ENCODE data around the gene SETSIP.
"Not testable (repeated sequence)": the region's sequence is repeated elsewhere in the genome, so short reads cannot be mapped to it uniquely, and the experiment has no call there.

Gene SETSIP

DNA sequence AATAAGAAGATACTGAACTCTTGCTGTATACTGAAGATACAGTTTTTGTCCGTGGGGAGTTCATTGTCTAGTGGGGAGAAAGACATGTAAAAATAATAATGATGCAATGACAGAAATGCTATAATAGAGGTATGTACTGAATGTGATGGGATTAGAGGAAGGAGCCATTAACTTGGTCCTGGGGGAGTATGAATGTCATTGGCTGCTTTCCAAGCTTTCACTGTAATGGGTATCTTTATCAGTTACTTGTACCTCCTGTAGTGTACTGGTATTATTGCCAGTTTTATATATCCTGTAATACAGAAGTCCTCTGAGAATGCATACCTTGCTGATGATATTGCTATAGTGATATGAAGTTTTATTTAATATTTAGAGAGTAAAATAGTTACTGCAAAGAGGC is 12.3 kb upstream of the SETSIP start:
- Histone ChIP-seq H3K4me1 (ENCODE audit: control insufficient read depth, insufficient read depth, low read length, unreplicated experiment) (peaks cover 4% of the 10 kb centered on the region), H3K79me2 (ENCODE audit: control insufficient read depth, insufficient read depth, low read length, unreplicated experiment) (no peaks in the 10 kb centered on the region), H3K36me3 (ENCODE audit: insufficient read depth, low read length) (no peaks in the 10 kb centered on the region), H2AFZ (ENCODE audit: low read length, unreplicated experiment) (no peak overlapping the region), H3K27ac (ENCODE audit: low read depth, low read length) (no peak overlapping the region; the same call in 1 of the 2 replicates), H3K27me3 (ENCODE audit: insufficient read depth, low read length) (no peaks in the 10 kb centered on the region), H3K4me3 (ENCODE audit: low read depth, low read length) (no peak overlapping the region)

DNA sequence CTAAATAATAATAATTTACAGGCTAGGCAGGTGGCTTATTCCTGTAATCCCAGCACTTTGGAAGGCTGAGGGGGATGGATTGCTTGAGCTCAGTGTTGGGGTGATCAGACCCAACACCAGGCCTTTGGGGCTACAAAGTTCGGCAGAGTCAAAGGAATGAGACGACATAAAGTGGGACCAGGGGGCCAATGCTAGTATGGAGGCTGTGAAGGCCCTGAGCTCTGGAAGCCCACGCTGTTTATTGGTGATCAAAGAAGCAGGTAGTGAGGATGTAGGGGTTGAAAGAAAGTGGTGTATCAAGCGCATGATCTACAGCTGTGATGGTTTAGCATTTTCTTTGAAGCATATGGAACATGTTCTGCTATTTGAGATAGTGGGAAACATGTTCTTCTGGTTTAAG is 10.5 kb upstream of the SETSIP start:
- Histone ChIP-seq H3K27me3 (ENCODE audit: insufficient read depth, low read length) (no peaks in the 10 kb centered on the region), H3K4me1 (ENCODE audit: control insufficient read depth, insufficient read depth, low read length, unreplicated experiment) (peaks cover 4% of the 10 kb centered on the region), H3K79me2 (ENCODE audit: control insufficient read depth, insufficient read depth, low read length, unreplicated experiment) (no peaks in the 10 kb centered on the region), H3K36me3 (ENCODE audit: insufficient read depth, low read length) (no peaks in the 10 kb centered on the region), H3K4me3 (ENCODE audit: low read depth, low read length) (no peak overlapping the region), H3K27ac (ENCODE audit: low read depth, low read length) (no peak overlapping the region), H2AFZ (ENCODE audit: low read length, unreplicated experiment) (no peak overlapping the region)

DNA sequence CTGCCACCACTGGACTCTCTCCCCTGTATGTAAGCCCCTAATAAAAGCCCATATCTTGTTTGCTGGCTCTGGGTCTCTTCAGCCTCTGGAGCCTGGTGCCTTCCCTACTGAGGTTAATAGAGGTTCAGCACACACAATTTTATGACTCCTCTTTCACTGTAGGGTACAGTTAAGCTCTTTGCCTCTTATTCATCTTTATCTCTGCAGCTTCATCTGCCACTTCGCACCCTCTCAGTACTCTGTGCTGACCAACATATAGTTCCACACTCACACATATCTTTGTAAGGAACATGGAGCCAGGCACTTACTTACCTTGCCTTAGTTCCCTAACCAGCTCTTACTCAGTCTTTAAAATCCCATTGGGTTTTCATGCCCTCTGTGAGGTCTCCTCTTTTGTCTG is 9.4 kb upstream of the SETSIP start:
- Histone ChIP-seq H3K79me2 (ENCODE audit: control insufficient read depth, insufficient read depth, low read length, unreplicated experiment) (no peaks in the 10 kb centered on the region), H3K27ac (ENCODE audit: low read depth, low read length) (no peak overlapping the region), H3K27me3 (ENCODE audit: insufficient read depth, low read length) (no peaks in the 10 kb centered on the region), H2AFZ (ENCODE audit: low read length, unreplicated experiment) (no peak overlapping the region), H3K36me3 (ENCODE audit: insufficient read depth, low read length) (no peaks in the 10 kb centered on the region), H3K4me3 (ENCODE audit: low read depth, low read length) (no peak overlapping the region), H3K4me1 (ENCODE audit: control insufficient read depth, insufficient read depth, low read length, unreplicated experiment) (peaks cover 4% of the 10 kb centered on the region)

DNA sequence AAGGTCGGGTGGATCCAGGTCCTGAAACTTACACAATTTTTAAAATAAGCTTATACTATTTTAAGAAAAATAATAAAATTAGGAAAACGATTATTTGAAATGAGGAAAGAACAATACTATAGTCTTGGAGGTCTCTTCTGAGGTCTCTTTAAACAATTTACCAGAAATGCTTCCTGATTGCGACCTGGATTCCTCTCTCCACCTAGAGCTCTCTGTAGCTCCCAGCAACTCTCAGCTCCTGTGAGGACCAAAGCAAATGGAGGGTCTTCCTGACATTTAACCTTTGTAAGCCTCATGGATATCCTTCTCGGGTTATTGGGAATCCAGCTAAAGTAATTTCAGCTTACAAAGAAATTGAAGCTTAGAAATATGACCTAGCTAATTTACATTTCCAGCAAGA is 5.8 kb upstream of the SETSIP start:
- no peak overlapping the region for H3K27ac ChIP-seq (ENCODE audit: low read depth, low read length)

DNA sequence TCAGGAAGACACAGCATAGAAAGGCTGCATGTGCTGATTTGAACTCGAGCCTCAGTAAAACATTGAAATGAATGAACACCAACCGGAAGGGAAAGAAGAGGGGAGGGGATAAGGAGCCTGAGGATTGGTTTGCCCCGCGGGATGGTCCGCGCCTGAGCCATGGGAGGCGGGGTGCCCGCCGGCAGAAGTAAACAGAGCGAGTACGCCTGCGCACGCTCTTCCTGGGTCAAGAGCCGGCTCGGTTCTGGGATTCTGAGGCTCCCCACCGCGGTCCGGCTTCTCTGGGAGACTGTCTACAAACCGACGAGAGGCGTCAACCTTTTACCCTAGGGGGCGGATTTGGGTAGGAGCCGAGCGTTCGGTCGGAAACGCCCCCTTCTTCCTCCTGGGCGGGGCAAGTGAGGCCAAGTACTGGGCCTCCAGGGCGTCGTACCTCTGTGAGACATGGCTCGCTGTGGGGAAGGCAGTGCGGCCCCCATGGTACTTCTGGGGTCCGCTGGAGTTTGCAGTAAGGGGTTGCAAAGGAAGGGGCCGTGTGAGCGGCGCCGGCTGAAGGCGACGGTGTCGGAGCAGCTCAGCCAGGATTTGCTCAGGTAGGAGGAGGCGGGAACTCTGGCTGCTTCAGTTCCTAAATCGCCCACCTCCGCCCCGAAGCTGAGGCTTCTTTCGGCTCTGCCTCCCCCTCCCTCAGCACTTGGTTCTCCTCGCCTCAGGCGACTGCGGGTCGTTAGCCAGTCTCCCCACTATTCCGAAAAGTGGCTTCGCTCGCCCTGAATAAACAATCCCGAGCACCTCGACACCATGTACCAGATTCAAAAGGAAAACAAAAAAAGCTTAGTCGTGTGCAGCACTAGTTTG is 5.1 kb upstream of the SETSIP start, which contains the start of gene BTBD8:
Gene BTBD8, plus strand, starts transcription at position 218 of the 858 bp plus-strand sequence. Its CDS starts 227 bp downstream, at position 445.
- Histone ChIP-seq H3K27ac (ENCODE audit: low read depth, low read length) (no peak within 1 kb of the TSS), H3K4me1 (ENCODE audit: control insufficient read depth, insufficient read depth, low read length, unreplicated experiment) (no peaks in the 10 kb centered on the region), H3K36me3 (ENCODE audit: insufficient read depth, low read length) (no peaks in the 10 kb centered on the region), H2AFZ (ENCODE audit: low read length, unreplicated experiment) (peak within 1 kb of the TSS; percentile 99), H3K4me3 (ENCODE audit: low read depth, low read length) (peak within 1 kb of the TSS; percentile 88), H3K79me2 (ENCODE audit: control insufficient read depth, insufficient read depth, low read length, unreplicated experiment) (no peaks in the 10 kb centered on the region), H3K27me3 (ENCODE audit: insufficient read depth, low read length) (no peaks in the 10 kb centered on the region)

More for the DNA sequence above, 5.8 kb upstream of the SETSIP start:
- Histone ChIP-seq H2AFZ (ENCODE audit: low read length, unreplicated experiment) (peak overlapping the region; percentile 49), H3K27me3 (ENCODE audit: insufficient read depth, low read length) (no peaks in the 10 kb centered on the region), H3K4me3 (ENCODE audit: low read depth, low read length) (peak overlapping the region; percentile 88), H3K36me3 (ENCODE audit: insufficient read depth, low read length) (no peaks in the 10 kb centered on the region), H3K4me1 (ENCODE audit: control insufficient read depth, insufficient read depth, low read length, unreplicated experiment) (no peaks in the 10 kb centered on the region), H3K79me2 (ENCODE audit: control insufficient read depth, insufficient read depth, low read length, unreplicated experiment) (no peaks in the 10 kb centered on the region)

DNA sequence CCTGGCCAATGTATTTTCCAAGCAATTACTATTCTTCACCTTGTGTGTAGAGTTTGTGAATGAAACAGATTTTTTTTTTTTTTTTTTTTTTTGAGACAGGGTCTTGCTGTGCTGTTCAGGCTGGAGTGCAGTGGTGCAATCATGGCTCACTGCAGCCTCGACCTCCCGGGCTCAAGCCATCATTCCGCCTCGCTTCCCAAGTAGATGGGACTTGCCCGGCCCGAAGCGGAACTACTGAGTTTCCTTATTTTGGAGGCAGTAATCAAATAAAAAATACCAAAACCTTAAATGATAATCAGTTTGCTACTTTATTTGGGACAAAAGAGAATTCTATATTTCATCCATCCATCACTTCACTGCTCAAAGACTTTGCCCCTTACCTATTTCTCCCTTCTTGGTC is 4.2 kb upstream of the SETSIP start:
- Histone ChIP-seq H3K27ac (ENCODE audit: low read depth, low read length) (no peak overlapping the region), H2AFZ (ENCODE audit: low read length, unreplicated experiment) (peak overlapping the region; percentile 99), H3K4me1 (ENCODE audit: control insufficient read depth, insufficient read depth, low read length, unreplicated experiment) (no peaks in the 10 kb centered on the region), H3K27me3 (ENCODE audit: insufficient read depth, low read length) (no peaks in the 10 kb centered on the region), H3K36me3 (ENCODE audit: insufficient read depth, low read length) (no peaks in the 10 kb centered on the region), H3K4me3 (ENCODE audit: low read depth, low read length) (peak overlapping the region; percentile 88), H3K79me2 (ENCODE audit: control insufficient read depth, insufficient read depth, low read length, unreplicated experiment) (no peaks in the 10 kb centered on the region)

DNA sequence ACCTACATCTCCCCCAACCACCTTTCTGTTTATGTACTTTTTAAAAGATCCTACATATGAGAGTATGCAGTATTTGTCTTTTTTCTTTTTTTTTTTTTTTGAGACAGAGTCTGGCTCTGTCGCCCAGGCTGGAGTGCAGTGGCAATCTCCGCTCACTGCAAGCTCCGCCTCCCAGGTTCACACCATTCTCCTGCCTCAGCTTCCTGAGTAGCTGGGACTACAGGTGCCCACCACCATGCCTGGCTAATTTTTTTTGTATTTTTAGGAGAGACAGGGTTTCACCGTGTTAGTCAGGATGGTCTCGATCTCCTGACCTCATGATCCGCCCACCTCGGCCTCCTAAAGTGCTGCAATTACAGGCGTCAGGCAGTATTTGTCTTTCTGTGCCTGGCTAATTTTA is 2.9 kb upstream of the SETSIP start:
- not testable (repeated sequence) for H3K27ac ChIP-seq (ENCODE audit: low read depth, low read length); H3K27me3 ChIP-seq (ENCODE audit: insufficient read depth, low read length); H2AFZ ChIP-seq (ENCODE audit: low read length, unreplicated experiment); H3K4me1 ChIP-seq (ENCODE audit: control insufficient read depth, insufficient read depth, low read length, unreplicated experiment); H3K79me2 ChIP-seq (ENCODE audit: control insufficient read depth, insufficient read depth, low read length, unreplicated experiment); H3K4me3 ChIP-seq (ENCODE audit: low read depth, low read length); H3K36me3 ChIP-seq (ENCODE audit: insufficient read depth, low read length)

DNA sequence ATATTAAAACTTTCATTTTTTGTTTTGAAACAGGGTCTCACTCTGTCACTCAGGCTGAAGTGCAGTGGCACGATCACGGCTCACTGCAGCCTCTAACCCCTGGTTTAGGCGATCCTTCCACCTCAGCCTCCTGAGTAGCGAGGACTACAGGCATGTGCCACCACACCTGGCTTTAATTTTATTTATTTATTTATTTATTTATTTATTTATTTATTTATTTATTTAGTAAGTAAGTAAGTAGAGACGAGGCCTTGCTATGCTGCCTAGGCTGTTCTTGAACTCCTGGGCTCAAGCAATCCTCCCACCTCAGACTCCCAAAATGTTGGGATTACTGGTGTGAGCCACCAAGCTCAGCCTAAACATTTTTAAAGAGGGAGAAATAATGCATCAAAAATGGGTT is 1.2 kb upstream of the SETSIP start:
- H3K79me2 ChIP-seq (ENCODE audit: control insufficient read depth, insufficient read depth, low read length, unreplicated experiment), result no peaks in the 10 kb centered on the region
- H3K4me1 ChIP-seq (ENCODE audit: control insufficient read depth, insufficient read depth, low read length, unreplicated experiment), result no peaks in the 10 kb centered on the region
- H3K4me3 ChIP-seq (ENCODE audit: low read depth, low read length), result no peak overlapping the region
- no peaks in the 10 kb centered on the region for H3K27me3 ChIP-seq (ENCODE audit: insufficient read depth, low read length)
- no peak overlapping the region for H2AFZ ChIP-seq (ENCODE audit: low read length, unreplicated experiment)
- no peaks in the 10 kb centered on the region for H3K36me3 ChIP-seq (ENCODE audit: insufficient read depth, low read length)
- H3K27ac ChIP-seq (ENCODE audit: low read depth, low read length), result no peak overlapping the region

DNA sequence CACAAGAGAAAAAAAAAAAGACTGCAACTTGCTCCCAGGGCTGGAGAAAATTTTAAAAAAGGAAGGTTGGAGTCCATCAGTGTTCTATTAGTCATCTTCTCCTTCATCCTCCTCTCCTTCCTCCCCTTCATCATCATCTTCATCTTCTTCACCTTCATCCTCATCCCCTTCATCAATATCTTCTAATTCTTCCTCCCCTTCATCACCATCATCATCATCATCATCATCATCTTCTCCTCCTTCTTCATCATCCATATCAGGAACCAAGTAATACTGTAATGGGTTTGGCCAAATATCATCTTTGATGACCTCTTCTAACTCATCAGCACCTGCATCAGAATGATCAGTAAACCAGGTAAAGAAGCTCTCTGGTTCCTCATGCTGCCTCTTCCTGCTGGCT is 765 bp downstream of the SETSIP start:
- H3K27ac ChIP-seq (ENCODE audit: low read depth, low read length); H3K79me2 ChIP-seq (ENCODE audit: control insufficient read depth, insufficient read depth, low read length, unreplicated experiment); H3K4me1 ChIP-seq (ENCODE audit: control insufficient read depth, insufficient read depth, low read length, unreplicated experiment); H3K4me3 ChIP-seq (ENCODE audit: low read depth, low read length); H3K36me3 ChIP-seq (ENCODE audit: insufficient read depth, low read length); H2AFZ ChIP-seq (ENCODE audit: low read length, unreplicated experiment); H3K27me3 ChIP-seq (ENCODE audit: insufficient read depth, low read length): not testable (repeated sequence)

DNA sequence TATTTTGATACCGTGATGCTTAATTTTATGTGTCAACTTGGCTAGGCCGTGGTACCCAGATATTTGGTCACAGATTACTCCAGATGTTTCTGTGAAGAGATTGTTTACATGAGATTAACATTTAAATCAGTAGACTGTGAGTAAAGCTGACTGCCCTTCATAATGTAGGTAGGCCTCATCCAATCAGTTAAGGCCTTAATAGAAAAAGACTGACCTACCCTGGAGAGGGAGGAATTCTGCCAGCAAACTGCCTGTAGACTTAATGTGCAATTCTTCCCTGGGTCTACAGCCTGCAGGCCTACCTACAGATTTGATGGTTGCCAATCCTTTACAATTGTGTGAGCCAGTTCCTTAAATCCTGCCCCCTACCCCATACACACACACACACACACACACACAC is 4.3 kb downstream of the SETSIP start:
- Histone ChIP-seq H3K27ac (ENCODE audit: low read depth, low read length) (no peak overlapping the region), H3K4me1 (ENCODE audit: control insufficient read depth, insufficient read depth, low read length, unreplicated experiment) (no peaks in the 10 kb centered on the region), H3K79me2 (ENCODE audit: control insufficient read depth, insufficient read depth, low read length, unreplicated experiment) (no peaks in the 10 kb centered on the region), H3K36me3 (ENCODE audit: insufficient read depth, low read length) (no peaks in the 10 kb centered on the region), H2AFZ (ENCODE audit: low read length, unreplicated experiment) (no peak overlapping the region), H3K27me3 (ENCODE audit: insufficient read depth, low read length) (no peaks in the 10 kb centered on the region), H3K4me3 (ENCODE audit: low read depth, low read length) (no peak overlapping the region)

DNA sequence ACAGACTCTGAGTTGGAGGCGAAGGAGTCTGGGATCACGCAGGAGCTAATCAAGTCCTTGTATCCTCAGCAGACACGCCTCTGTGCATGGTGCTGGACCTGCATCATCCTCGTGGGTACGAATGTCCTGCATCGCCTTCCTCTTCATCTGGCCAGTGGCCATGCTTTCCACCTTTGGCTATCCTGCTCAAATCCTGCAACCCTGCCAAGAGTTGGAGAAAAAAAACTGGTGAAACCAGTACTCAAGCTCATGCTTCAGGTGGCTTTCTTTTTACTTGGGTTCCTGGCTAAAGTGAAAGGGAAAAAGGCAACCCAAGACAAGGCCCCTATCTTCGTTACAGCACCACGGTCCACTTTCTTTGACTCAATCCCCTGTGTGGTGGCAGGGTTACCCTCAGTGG is 8.9 kb downstream of the SETSIP start:
- H2AFZ ChIP-seq (ENCODE audit: low read length, unreplicated experiment), result no peak overlapping the region
- no peaks in the 10 kb centered on the region for H3K4me1 ChIP-seq (ENCODE audit: control insufficient read depth, insufficient read depth, low read length, unreplicated experiment)
- no peaks in the 10 kb centered on the region for H3K36me3 ChIP-seq (ENCODE audit: insufficient read depth, low read length)
- H3K27ac ChIP-seq (ENCODE audit: low read depth, low read length), result no peak overlapping the region
- no peak overlapping the region for H3K4me3 ChIP-seq (ENCODE audit: low read depth, low read length)
- H3K27me3 ChIP-seq (ENCODE audit: insufficient read depth, low read length), result no peaks in the 10 kb centered on the region
- H3K79me2 ChIP-seq (ENCODE audit: control insufficient read depth, insufficient read depth, low read length, unreplicated experiment), result no peaks in the 10 kb centered on the region
